Endometrium (tissue), 2 donors: ENCODE data around the gene PAX4.
"Not testable (repeated sequence)": the region's sequence is repeated elsewhere in the genome, so short reads cannot be mapped to it uniquely, and the experiment has no call there.

Experiments used
- FAIRE-seq: peaks from 2 replicates; lab custom pipeline; 2012; peaks lifted over from hg19 to GRCh38; lab: Jason Lieb, UNC
- donor health status: control.
- donor health status: control.

PAX4 gene

GRCh38 chr7:127585044-127585953, 32.6 kb downstream of the PAX4 start, which contains the start of gene GCC1:
Gene GCC1, minus strand, starts transcription at chr7:127585596. Its CDS starts 414 bp downstream, at chr7:127585182.
- no peak for FAIRE-seq

- FAIRE-seq = no peak
These were observed 33.3 kb downstream of the PAX4 start for GRCh38 chr7:127584648-127585043.

- no peak for FAIRE-seq
These were observed 35.6 kb downstream of the PAX4 start for GRCh38 chr7:127582361-127582760.

GRCh38 chr7:127581716-127582115, 36.2 kb downstream of the PAX4 start:
- no peak for FAIRE-seq

- no peak for FAIRE-seq
These were observed 37.3 kb downstream of the PAX4 start for GRCh38 chr7:127580612-127581011.

- FAIRE-seq = no peak
These were observed 39.1 kb downstream of the PAX4 start for GRCh38 chr7:127578711-127579275.

- no peak for FAIRE-seq
These were observed 39.8 kb downstream of the PAX4 start for GRCh38 chr7:127578036-127578684.

- no peak for FAIRE-seq
These were observed 46.0 kb downstream of the PAX4 start for GRCh38 chr7:127571741-127572505.

- FAIRE-seq = not testable (repeated sequence)
These were observed 49.9 kb downstream of the PAX4 start for GRCh38 chr7:127568034-127568433.

GRCh38 chr7:127566242-127566641, 51.7 kb downstream of the PAX4 start:
- FAIRE-seq = no peak
